Ammon's horn (tissue), 1 donor: ENCODE data around the gene CASP9.

ENCODE experiments used
- DNase-seq: peaks from one replicate; pipeline ENCODE4 v3.0.0-alpha.2; 2016; ENCODE audit warnings: low spot score

The CASP9 gene

DNA sequence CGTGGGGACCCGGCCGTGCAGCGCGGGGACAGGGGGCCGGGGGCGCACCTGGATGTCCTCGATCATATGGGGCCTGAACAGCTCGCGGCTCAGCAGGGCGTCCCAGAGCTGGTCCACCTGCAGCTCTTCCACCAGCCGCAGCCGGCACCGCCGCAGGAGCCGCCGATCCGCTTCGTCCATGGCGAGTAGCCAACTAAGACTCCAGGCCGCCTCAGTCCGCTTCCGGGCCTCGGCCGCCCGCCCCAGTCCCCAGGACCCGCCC is at the start of gene CASP9:
Gene CASP9 (minus strand): TSS at position 195 of the 262 bp plus-strand sequence. CDS start 15 bp downstream, at position 180.
- DNase-seq, result no peak

DNA sequence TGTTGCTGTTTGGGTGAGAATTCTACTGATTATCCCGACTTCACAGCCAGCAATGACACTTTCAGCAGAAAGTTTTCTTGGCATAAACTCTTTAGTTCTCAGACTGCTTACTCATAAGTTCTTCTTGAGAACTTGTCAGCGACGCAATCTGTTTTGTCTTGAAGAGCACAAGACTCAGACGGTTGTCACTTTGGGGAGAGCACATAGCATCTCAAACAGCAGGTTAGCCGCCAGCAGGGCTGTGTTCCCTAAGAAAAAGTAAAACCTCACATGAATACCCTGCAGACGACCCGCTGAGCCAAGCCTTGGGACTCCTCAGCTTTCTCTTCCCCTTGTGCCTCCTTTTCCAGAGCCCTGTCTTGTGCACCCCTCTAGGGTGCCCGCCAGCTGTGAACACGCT is 49.5 kb upstream of the CASP9 start:
- DNase-seq, result peak; percentile 56

DNA sequence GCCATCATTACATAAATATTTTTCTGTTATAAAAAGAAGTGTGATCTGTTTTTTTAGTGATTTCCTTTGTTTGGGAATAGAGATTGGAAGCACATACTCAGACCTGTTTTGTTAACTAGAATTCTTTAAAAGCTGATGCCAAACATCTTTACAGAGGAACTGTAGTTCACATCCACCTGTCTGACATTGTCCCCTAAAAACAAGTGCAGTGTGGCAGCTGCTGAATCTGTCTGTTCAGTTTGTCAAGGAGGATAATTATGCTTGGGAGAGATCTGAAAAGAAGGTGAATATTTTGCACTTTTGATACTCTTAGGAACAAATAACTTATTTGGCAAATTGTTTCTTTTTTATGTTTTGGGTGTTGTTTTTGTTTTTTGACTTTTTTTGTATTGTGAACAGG is 47.3 kb upstream of the CASP9 start:
- no peak for DNase-seq

DNA sequence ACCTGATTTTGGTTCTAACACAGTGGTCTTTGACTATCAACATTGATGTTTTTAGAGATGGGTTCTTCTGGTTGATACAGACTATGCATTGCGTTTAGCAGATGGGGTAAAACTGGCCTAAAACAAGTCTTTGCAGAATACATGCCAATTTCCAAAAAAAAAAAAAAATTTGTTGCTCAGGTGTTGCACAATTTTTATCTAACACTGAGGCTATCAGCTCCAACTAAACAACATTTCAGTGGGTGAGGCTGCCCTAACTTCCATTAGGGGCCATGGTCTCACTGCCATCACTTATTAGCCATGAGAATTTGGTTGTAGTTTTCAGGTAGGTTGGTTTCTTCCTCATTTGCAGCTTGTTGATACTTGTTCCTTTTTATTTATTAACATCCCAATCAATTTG is 46.8 kb upstream of the CASP9 start:
- no peak for DNase-seq

DNA sequence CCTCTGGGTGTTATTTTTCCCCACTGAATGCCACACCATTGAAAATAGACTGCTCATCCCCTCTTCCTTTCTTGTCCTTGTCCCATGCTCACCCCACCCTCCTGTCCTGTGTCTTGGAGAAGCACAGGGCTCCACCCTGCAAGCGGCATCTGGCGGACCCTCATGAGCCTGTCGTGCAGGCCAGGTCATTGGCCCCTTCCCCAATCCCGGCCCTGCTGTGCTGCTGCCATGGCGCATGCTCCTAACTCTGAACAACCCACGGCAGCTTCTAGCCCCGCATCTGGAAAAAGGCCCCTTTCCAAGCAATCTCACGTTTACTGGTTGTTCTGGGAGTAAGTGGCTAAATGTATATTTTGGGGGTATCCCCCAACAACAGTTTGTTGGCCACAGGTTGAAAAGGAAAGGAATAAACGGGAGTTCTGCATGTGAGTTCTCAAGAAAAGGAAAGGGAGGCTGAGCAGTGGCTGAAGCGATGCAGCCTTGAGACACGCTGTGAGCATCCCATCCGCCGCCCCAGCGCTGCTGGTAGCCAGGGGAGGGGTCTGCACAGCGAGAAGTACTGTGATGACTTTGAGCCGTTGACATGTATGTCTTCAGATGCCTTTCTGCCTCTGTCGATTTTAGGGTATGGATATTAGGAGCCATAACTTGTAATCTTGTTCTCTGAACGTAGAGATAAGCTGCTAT is 44.5 kb upstream of the CASP9 start:
- DNase-seq, result no peak

DNA sequence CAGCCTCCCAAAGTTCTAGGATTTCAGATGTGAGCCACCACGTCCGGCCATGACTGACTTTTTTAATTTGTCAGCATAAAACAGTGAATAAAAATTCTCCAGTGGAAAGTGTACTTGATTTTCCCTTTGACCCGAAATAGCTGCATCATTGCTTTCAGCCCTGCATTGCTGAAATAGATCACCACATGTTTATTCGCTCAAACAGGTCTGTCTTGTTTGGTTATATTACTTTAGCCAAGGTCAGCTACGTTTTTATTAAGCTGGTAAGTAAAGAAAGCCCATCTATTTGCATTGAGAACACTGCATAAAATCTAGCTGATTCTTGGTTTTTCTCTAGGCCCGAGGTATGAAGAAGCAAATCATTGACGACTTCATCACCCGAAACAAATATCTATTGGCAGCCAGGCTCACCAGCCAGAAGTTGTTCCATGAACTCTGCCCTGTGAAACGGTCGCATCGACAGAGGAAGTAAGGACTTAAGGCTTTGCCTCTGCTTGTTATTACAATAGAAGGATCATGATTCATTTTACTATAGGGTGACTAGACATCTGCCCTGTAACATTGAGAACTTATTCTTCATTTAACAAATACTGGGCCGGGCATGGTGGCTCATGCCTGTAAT is 35.3 kb upstream of the CASP9 start:
- DNase-seq, result no peak

DNA sequence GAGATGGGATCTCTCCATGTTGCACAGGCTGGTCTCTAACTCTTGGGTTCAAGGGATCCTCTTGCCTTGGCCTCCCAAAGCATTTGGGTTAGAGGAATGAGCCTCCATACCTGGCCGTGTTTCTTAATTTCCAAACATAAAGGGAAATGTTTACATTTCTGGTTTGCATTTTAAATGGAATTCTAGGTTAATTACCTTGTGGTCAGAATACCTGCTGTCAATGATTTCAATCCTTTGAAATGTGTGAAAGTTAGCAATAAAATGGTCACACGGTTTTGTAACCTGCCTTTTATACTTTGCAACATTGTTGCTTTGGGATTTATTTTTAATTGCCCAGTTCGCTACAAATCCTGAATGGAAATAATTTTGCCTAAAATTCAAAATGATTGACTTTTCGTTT is 34.5 kb upstream of the CASP9 start:
- no peak for DNase-seq

DNA sequence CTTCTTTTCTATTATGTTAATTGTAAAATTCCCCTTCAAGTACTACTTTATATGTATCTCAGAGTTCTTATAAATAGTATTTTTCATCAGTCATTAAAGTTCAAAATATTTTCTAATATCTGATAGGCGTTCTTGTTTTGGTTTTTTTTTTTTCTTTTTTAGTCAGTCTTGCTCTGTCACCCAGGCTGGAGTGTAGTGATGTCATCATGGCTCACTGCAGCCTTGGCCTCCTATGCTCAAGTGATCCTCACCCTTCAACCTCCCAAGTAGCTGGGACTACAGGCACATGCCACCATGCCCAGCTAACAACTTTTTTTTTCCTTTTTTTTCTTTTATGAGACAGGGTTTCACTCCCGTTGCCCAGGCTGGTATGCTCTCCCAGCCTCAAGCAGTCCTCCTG is 33.6 kb upstream of the CASP9 start:
- DNase-seq, result no peak

DNA sequence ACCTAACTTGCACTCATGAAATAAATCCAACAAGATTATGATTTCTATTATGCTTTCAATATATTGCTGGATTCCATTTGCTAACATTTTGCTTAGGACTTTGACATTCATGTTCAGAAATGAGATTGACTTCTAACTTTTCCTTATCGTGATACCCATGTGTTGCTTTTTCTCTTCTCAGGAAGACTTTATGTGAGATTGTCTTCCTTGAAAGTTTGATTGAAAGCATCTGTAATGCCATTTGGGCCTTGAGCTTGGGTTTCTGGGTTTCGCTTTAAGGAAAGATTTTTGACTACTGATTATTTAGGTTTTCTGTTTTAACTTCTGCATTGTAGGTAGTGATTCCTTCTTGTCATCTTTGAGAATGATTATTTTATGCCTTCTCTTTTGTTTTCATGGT is 33.0 kb upstream of the CASP9 start:
- DNase-seq, result no peak

DNA sequence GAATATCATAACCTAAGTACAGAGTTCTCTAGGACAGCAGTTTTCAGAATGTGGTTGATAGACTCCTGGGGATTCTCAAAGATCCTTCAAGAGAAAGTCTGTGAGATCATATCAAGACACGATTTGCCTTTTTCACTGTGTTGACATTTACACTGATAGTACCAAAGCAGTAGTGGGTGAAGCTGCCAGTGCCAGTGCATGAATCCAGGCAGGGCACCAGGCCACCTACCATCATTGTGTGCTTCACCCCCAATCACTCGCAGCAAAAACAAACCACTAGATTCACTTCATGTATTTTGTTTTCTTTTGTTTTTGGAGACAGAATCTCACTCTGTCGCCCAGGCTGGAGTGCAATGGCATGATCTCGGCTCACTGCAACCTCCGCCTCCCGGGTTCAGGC is 26.6 kb upstream of the CASP9 start:
- no peak for DNase-seq

DNA sequence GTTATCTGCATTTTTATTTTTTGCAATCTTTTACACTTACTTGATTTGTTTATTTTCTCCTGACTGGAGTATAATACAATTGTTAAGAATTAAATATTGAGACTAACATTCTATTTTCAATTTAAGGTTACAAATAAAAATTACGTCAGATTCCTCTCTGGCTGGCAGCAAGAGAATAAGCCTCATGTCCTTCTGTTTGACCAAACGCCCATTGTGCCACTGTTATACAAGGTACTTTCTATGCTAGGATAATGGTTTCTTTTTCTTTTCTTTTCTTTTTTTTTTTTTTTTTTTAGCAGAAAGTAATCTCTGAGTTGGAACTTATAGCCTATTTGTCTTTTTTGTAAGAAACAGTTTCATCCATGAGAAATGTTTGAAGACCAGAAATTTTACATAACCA is 22.6 kb upstream of the CASP9 start:
- DNase-seq, result no peak

DNA sequence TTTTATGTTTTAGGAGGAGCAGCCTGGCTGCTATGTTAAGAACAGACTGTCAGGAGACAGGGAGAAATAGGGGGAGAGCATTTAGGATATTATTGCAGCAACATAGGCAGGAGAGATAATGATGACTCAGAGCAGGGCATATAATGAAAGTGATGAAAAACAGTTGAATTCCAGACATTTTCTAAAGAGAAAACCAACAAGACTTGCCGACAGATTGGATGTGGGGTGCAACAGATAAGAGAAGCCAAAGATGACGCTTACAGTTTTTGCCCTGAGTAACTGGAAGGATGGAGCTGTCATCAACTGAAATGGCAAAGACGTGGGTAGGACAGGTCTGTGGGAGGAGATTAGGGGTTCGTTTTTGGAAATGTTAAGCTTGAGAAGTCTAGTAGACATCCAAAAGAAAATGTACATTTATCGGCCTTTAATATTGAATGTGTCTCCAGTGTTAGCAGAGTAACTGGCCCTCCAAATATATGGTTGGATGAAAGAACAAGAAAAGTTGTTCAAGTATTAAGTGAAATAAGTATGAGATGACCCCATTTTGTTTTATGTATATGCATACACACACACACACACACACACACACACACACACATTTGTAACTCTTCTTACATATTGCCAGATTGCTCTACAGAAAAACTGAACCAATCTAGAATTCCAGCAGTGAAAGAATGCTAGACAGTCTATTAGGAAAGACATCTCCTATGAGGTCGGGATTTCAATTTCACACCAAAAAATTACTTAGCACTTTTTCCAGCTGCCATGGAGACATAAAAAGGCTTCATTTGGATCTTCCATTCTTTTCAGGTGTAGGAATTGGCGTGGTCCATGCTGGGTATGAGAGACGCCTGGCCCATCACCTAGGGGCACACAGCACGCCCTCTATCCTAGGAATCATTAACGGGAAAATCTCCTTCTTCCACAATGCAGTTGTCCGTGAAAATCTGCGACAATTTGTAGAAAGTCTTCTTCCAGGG is 19.9 kb upstream of the CASP9 start:
- DNase-seq, result peak; percentile 66

DNA sequence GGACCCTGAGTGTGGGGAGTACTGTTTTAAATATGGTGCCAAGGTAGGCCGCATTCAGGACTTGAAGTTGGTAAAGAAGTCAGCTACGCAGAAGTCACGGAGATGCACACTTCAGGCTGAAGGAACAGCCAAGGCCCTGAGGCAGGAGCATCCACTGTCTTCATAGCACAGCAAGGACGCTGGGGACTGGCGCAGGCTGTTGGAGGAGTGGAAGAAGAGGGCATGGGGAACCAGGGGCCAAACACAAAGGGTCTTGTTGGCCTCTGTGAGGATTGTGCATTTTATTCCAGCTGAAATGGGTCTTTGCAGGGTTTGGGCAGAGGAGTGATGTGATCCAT is 19.2 kb upstream of the CASP9 start:
- no peak for DNase-seq

DNA sequence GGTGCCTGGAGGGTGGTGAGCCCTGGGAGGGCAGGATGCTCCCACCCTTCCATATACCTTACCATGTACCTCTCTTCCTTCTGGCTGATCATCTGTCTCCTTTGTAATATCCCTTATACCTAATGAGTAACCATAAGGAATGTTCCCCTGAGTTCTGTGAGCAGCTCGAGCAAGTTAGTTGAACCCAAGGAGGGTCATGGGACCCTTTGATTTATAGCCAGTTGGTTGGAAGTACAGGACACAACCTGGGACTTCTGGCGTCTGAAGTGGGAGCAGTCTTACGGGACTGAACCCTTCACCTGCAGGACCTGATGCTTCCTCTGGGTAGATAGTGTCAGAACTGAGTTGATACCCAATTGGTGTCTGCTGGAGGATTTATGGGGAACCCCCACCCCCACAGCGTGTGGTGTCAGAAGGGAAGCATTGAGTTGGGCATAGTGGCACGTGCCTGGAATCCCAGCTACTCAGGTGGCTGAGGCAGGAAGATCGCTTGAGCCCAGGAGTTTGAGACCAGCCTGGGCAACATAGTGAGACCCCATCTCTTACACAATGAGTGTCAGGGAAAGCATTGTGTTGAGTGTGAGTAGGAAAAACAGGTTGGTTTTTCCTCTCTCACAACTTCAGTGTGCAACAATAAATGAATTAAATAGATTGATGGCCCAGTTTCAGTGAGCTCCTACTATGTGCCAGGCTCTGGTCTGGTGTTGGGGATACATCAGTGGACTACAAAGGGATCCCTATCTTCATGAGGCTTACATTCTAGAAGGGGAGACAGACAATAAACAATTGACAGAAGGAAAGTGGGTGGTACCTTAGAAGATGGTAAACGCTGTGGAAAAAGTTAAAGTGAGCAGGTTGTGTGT is 18.6 kb upstream of the CASP9 start:
- no peak for DNase-seq

DNA sequence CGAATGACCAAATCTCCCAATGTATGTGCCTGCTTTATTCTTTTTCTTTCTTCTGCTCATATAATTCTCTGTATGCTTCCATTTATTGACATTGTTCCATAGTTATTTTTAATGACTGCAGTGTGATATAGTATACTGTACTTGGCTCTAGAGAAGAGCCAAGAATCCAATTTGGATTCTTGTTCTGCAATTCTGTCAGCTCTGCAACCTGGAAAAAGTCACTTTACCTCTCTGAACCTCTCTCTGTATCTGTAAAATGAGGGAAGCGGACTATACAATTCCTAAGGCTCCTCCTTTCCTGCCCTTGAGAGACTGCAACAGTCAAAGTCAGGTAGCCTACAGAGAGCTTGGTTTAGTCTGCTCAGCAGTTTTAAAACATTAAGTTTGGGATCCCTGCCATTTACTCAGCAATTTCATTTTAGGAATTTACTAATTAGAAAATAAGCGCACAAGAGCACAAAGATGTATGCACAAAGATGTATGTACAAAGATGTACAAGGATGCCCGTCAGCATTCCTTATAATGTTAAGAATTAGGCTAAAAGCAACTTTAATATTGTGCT is 17.3 kb upstream of the CASP9 start:
- no peak for DNase-seq

DNA sequence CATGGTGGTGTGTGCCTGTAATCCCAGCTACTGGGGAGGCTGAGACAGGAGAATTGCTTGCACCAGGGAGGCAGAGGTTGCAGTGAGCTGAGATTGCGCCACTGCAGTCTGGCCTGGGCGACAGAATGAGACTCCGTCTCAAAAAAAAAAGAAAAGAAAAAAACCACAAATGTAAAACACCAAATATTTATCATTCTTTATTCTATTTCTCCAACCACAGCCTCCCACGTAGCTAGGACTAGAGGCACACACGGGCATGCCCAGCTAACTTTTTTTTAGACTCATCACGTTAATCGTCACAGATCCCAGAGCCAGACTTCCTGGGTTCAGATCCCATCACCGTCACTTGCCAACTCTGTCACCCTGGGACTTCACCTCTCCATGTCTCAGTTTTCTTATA is 16.2 kb upstream of the CASP9 start:
- DNase-seq, result no peak

DNA sequence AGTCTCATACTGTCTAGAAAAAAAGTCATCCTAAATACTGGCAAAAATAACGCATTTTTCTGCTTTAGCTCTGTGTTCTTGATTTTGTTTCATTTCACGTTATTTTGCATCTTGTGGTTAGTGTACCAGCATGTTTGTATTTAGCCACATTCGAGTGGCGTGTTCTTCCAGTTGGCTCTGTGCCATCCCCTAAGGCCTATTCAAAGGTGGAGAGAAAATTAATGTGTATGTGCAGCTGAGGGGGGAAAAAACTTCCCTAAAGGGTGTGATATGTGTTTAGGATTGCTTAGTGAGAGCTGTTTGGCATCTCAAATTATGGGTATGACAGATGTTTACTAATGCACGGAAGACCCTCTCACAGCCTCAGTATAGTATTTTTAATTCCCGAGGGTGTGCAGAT is 14.8 kb upstream of the CASP9 start:
- no peak for DNase-seq

DNA sequence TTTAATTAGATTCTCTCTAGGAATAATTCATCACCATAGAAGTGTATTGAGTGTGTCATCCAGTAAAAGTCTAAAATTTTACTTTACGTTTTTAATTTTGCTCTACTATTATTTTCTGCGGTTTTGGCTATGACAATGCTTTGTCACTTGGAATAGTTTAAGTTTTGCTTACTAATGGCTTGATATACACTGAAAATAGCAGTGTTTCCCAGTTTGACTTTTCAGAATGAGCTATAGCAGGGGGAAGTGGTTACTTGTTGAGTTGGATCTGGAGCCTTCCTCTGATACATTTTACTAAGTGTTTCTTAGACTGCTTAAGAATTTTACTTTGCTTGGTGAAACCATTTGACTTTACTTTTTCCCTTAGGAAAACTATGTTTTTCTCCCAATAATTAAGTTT is 7.7 kb upstream of the CASP9 start:
- no peak for DNase-seq

DNA sequence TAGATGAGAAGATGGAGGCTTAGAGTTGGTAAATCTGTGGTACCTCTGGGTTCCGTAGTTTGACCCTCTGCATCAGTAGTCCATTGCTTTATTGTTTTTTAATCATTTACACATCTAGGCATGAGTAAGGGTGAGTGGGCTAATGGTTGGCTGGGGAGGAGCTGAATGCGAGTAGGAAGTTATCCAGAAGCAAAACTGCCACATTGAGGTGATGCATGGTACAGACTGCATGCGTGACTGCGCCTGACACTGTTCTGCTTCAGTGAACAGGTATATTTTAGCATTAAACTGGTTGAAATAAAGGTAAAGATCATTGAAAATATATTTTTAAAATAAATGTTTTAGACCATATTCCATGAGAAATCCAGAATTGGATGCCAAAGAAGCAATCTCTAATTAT is 7.0 kb upstream of the CASP9 start:
- DNase-seq, result no peak

DNA sequence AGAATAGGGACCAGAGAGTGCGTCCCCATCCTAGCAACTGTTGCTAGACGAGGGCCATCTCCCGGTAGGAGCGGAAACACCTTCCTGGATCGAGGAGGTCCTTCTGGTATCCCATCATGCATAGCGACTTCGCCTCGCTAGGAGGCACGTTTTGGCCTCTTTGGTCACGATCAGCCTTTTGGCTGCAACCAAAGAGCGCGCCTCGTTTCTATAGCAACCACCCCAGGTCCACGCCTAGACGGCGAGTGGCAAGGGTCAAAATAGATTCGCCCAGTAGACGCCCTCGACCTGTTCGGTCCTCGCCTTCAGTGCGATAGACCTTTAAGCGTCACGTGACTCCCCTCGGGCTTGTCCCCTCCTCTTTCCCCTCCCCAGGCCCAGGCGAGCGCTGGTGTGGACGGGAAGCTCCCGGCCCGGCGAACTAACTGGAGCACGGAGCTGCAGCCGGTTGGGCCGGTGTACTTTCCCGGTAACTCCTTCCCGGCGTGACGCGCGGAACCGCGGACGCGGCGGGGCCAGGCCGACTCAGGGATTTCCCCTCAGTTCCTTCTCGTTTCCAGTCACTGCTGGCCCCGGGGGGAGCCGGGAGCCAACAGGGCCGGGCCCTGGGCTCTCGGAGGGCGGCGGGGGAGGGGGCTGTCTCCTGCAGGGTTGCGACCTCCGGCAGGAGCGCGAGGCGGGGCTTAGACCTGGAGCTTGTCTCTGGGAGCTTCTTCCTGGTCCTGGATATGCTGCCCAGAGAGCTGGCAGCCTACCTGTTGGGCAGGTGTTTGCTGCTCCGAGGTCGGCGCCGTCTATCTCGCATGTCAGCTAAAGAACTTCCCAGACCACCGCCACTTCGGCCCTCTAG is 2.7 kb upstream of the CASP9 start, which contains the start of gene DNAJC16:
Gene DNAJC16 (plus strand): TSS at position 359 of the 850 bp plus-strand sequence. CDS start 2,258 bp downstream, outside the sequence.
- DNase-seq, result peak; percentile 99

DNA sequence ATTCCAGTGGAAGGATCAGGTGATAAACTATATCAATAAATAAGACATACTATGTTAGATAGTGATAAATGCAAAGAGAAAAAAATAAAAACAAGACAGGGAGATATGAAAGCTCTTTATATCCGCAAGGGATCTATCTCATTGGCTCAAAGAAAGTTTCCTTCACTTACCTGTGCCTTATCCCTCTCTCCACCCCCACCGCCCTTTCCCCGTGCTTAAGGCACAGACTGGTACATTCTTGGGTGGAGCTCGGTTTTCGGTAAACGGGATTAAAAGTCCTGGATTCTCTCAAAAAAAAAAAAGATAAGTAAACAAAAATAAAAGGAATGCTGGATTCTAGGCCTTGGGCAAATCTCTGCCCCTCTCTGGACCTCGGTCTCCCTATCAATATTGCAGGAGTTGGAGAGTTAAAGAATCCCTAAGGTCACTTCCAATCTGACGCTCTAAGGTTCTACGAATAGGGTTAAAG is 2.0 kb upstream of the CASP9 start:
- no peak for DNase-seq
